Activated CD8-positive, alpha-beta memory T cell treated with anti-CD3 and anti-CD28 coated beads for 48 hours (primary cell): ENCODE measurements around the gene CBX3.
"Not testable (repeated sequence)": the region's sequence is repeated elsewhere in the genome, so short reads cannot be mapped to it uniquely, and the experiment has no call there.

Experiments
- DNase-seq, 3 experiments: peaks; one replicate each; pipeline ENCODE4 v3.0.0-alpha.2; 2020; ENCODE audit warnings: low read depth in 2 of 3, low spot score in 2 of 3

Gene CBX3

GRCh38 chr7:26201247-26202018 lies at the start of gene CBX3:
Gene CBX3 (plus strand): TSS chr7:26201745. CDS start chr7:26202999, 1,254 bp downstream.
- peak; percentile 78 to 87 (median 80) for DNase-seq

GRCh38 chr7:26151953-26152781 lies 49.4 kb upstream of the CBX3 start, which contains the start of gene NFE2L3:
Gene NFE2L3 (plus strand): TSS chr7:26152198. CDS start chr7:26152499, 301 bp downstream.
- peak; percentile 58 to 68 (median 64) for DNase-seq

GRCh38 chr7:26152782-26153240 lies 48.7 kb upstream of the CBX3 start:
- DNase-seq = not testable (repeated sequence)

- peak in 1 of 3 experiments; percentile 36 for DNase-seq
These were observed 48.2 kb upstream of the CBX3 start for GRCh38 chr7:26153241-26153822.

GRCh38 chr7:26153823-26154783 lies 47.4 kb upstream of the CBX3 start:
- no peak for DNase-seq

GRCh38 chr7:26155531-26156375 lies 45.8 kb upstream of the CBX3 start:
- no peak for DNase-seq

- no peak for DNase-seq
These were observed 44.8 kb upstream of the CBX3 start for GRCh38 chr7:26156451-26157420.

- no peak for DNase-seq
These were observed 43.9 kb upstream of the CBX3 start for GRCh38 chr7:26157520-26158105.

GRCh38 chr7:26159243-26159642 lies 42.3 kb upstream of the CBX3 start:
- no peak for DNase-seq

GRCh38 chr7:26160896-26161295 lies 40.6 kb upstream of the CBX3 start:
- DNase-seq = no peak

GRCh38 chr7:26162431-26162830 lies 39.1 kb upstream of the CBX3 start:
- no peak for DNase-seq

GRCh38 chr7:26163804-26164203 lies 37.7 kb upstream of the CBX3 start:
- not testable (repeated sequence) for DNase-seq

- DNase-seq = no peak
These were observed 35.4 kb upstream of the CBX3 start for GRCh38 chr7:26165950-26166683.

GRCh38 chr7:26166684-26167266 lies 34.8 kb upstream of the CBX3 start:
- no peak for DNase-seq

GRCh38 chr7:26167303-26167934 lies 34.1 kb upstream of the CBX3 start:
- DNase-seq = no peak

GRCh38 chr7:26168458-26169023 lies 33.0 kb upstream of the CBX3 start:
- DNase-seq = no peak
